ENCODE results near the gene HHEX. TPM values are rescaled to one million over a fixed set of nuclear protein-coding genes. Genes with fewer than 3 reads are reported as not detected.

The HHEX gene
- total and polyA plus RNA-seq, 11 donors = 1.5 to 14.0 (median 3.9) TPM

DNA sequence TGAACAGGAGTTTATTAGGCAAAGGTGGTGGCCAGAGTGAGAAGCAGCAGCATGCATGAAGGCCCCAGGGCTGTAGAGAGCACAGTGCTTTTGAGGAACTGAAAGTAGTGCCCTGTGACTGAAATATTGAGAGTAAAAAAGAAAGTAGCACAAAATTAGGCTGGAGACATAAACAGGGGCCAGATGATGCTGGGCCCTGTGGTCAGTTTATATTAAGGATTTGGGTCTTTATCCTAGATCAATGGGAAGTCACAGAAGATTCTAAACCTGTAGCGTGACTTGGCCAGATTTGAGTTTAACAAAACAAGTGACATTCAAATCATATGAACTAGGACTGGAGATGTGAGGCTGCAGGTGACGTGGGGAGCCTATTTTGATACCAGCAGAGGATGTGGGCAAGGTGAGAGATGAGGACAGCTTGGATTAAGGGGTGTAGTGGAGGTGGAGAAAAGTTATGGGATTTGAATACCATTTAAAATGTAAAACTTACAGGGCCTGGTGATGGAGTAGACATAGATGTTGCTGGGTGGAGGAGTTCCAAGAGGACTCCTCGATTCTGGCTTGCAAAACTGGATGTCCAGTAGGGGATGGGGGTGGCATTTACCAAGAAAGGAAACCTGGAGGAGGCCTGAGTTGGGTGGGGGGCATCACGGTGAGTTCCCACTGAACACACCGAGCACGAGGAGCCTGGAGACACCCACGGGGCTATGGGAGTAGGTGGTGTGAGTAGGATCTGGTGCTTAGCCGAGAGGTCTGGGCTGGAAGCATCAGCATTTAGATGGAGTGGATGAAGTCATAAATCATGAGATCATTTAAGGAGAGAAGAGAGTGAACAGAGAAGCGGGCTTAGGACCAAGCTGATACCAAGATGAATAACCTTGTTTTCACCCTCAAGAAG is 52.8 kb downstream of the HHEX start:
- DNase-seq (no peak), ATAC-seq (peak in 2 of 4 donors; percentile 34 to 41)
- no peak overlapping the region for H3K27ac ChIP-seq
- intact Hi-C loops (cut with DNase I) = no loop called here
- H3K4me1 ChIP-seq = peaks cover 0 to 7% (median 0%) of the 10 kb centered on the region in 12 donors
- no peaks in the 10 kb centered on the region for H3K27me3 ChIP-seq
- WGBS, 4 donors = 85 to 93% (median 90%) methylated on average over 9 of the region's 9 CpGs
- no peaks in the 10 kb centered on the region for H3K36me3 ChIP-seq
- H3K4me3 ChIP-seq = no peak overlapping the region
- TF ChIP-seq, protein P1, sequence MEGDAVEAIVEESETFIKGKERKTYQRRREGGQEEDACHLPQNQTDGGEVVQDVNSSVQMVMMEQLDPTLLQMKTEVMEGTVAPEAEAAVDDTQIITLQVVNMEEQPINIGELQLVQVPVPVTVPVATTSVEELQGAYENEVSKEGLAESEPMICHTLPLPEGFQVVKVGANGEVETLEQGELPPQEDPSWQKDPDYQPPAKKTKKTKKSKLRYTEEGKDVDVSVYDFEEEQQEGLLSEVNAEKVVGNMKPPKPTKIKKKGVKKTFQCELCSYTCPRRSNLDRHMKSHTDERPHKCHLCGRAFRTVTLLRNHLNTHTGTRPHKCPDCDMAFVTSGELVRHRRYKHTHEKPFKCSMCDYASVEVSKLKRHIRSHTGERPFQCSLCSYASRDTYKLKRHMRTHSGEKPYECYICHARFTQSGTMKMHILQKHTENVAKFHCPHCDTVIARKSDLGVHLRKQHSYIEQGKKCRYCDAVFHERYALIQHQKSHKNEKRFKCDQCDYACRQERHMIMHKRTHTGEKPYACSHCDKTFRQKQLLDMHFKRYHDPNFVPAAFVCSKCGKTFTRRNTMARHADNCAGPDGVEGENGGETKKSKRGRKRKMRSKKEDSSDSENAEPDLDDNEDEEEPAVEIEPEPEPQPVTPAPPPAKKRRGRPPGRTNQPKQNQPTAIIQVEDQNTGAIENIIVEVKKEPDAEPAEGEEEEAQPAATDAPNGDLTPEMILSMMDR (IDR thresholded peaks at IDR 0.05) = no peak
- no peak for TF ChIP-seq POLR2A (IDR thresholded peaks at IDR 0.05)
- H3K9me3 ChIP-seq = no peaks in the 10 kb centered on the region

Other genes starting within 250 kb of the HHEX start
- 10 to 100 TPM; 24.6 to 51.3 (median 47.0) TPM for gene IDE, start 115.9 kb upstream of the HHEX start, total RNA-seq
- gene IDE, start 115.9 kb upstream of the HHEX start, polyA plus RNA-seq = 10 to 100 TPM; 11.7 to 14.9 TPM
- 1 to 10 TPM in 3 of 9 donors, under 1 TPM in 6; 0.13 to 7.0 (median 0.76) TPM for gene KIF11, start 96.8 kb upstream of the HHEX start, total RNA-seq
- gene KIF11, start 96.8 kb upstream of the HHEX start, polyA plus RNA-seq = under 1 TPM; 0.11 to 0.29 TPM
- gene EXOC6, start 158.6 kb downstream of the HHEX start, total RNA-seq = 10 to 100 TPM in 5 of 9 donors, 1 to 10 TPM in 4; 7.8 to 12.3 (median 10.0) TPM
- gene EXOC6, start 158.6 kb downstream of the HHEX start, polyA plus RNA-seq = 1 to 10 TPM; 5.8 to 6.7 TPM

All from heart left ventricle (tissue), 16 donors.